ENCODE results near the gene TACO1. TPM values are rescaled to one million over a fixed set of nuclear protein-coding genes. Genes with fewer than 3 reads are reported as not detected.

Gene TACO1
- total and polyA plus RNA-seq, 2 of the 8 experiments (the other 6 are each of a cell fraction or from before 2014, with no cell fraction given): 19.1 to 23.6 TPM

DNA sequence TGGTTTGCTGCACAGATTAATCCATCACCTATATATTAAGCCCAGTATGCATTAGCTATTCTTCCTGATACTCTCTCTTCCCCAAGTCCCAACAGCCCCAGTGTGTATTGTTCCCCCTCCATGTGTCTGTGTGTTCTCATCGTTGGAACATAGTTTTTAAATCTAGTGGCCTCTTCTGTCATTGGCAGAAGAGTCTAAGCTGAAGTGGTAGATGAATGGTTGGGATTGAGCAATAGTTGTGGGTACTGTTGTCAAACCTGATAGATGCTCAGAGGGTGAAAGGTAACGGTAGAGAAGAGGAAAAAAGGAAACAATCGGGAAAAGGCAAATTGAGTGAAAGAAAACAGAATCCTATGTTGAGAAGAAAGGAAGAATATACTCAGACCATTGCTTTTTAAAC, 51.4 kb downstream of the TACO1 start:
- Histone ChIP-seq H3K18ac (ENCODE audit: extremely low read depth, low read length) (no peak overlapping the region), H4K8ac (ENCODE audit: extremely low read depth, insufficient read depth, low read length) (no peak overlapping the region), H3K4me2 (ENCODE audit: insufficient read depth in 1 of 2, low read depth in 2 of 2, low read length in 2 of 2) (no peak overlapping the region), H3K79me1 (ENCODE audit: low read depth, low read length) (no peaks in the 10 kb centered on the region; the same call in 1 of the 2 replicates), H2BK5ac (ENCODE audit: low read depth, low read length) (no peak overlapping the region), H3K4me1 (replicated peaks in 1 of 4; ENCODE audit: control insufficient read depth in 3 of 4, insufficient read depth in 4 of 4, low read length in 3 of 4) (peaks cover 0 to 9% (median 1%) of the 10 kb centered on the region in 4 experiments; a peak in 1 of 7 replicates), H2BK120ac (replicated peaks; ENCODE audit: low read depth, low read length) (no peak overlapping the region), H3K23ac (ENCODE audit: insufficient read length) (no peak overlapping the region), H3K79me2 (ENCODE audit: control insufficient read depth in 1 of 2, insufficient read depth in 2 of 2, low read length in 2 of 2) (no peaks in the 10 kb centered on the region), H2BK20ac (ENCODE audit: low read length) (no peak overlapping the region), H2AFZ (ENCODE audit: low read length) (no peak overlapping the region), H4K20me1 (replicated peaks in 1 of 2; ENCODE audit: control insufficient read depth in 1 of 2, insufficient read depth in 2 of 2, low read length in 2 of 2) (no peaks in the 10 kb centered on the region), H3K9me3 (ENCODE audit: insufficient read depth in 2 of 2, low read depth in 1 of 2, low read length in 1 of 2) (no peaks in the 10 kb centered on the region), H3K27me3 (replicated peaks in 1 of 4; ENCODE audit: control insufficient read depth in 3 of 4, extremely low read depth in 1 of 4, insufficient read depth in 3 of 4, low read length in 3 of 4) (no peaks in the 10 kb centered on the region), H3K4me3 (ENCODE audit: extremely low read depth in 1 of 4, insufficient read depth in 2 of 4, low read depth in 3 of 4, low read length in 4 of 4) (no peak overlapping the region), H3K14ac (ENCODE audit: insufficient read length) (no peak overlapping the region), H3K4ac (replicated peaks; ENCODE audit: insufficient read length, low read depth, low read length) (no peak overlapping the region), H3K27ac (ENCODE audit: low read depth, low read length) (no peak overlapping the region), H2BK15ac (ENCODE audit: low read length) (no peak overlapping the region), H3K56ac (replicated peaks; ENCODE audit: insufficient read length, low read depth, low read length) (no peak overlapping the region), H3K36me3 (ENCODE audit: control insufficient read depth in 2 of 4, insufficient read depth in 4 of 4, low read length in 3 of 4) (peaks cover 0 to 8% (median 4%) of the 10 kb centered on the region in 4 experiments; a peak in 5 of 8 replicates), H2AK5ac (ENCODE audit: low read depth, low read length) (no peak overlapping the region), H4K5ac (ENCODE audit: insufficient read length, low read depth, low read length) (no peak overlapping the region), H2BK12ac (ENCODE audit: low read depth, low read length) (no peak overlapping the region), H4K91ac (replicated peaks; ENCODE audit: insufficient read length, low read length) (no peak overlapping the region), H3K23me2 (ENCODE audit: low read depth, low read length) (no peaks in the 10 kb centered on the region), H3K9ac (replicated peaks in 1 of 4; ENCODE audit: extremely low read depth in 1 of 4, low read depth in 3 of 4, low read length in 3 of 4) (no peak overlapping the region)
- DNase-seq (ENCODE audit: low read depth in 1 of 2, low spot score in 2 of 2) (no peak), FAIRE-seq (no peak)
- CTCF ChIA-PET (ENCODE audit: partially characterized antibody): no interaction called here
- no peak for TF ChIP-seq RFX5 (IDR thresholded peaks at IDR 0.05; ENCODE audit: borderline replicate concordance, low read depth, low read length)
- no peak for TF ChIP-seq GABPA (IDR thresholded peaks at IDR 0.05; ENCODE audit: borderline replicate concordance, insufficient read depth, low read length)
- POLR2A ChIA-PET (ENCODE audit: partially characterized antibody): no interaction called here
- 89% methylated on average over 3 of the region's 3 CpGs; no CpG with 5 or more reads in 1 of the 2 experiments for WGBS, 2 experiments (ENCODE audit: extremely low coverage in 1 of 2, insufficient coverage in 1 of 2, insufficient read length in 1 of 2, insufficient replicate concordance in 2 of 2, low coverage in 1 of 2, low lambda C conversion rate in 2 of 2, missing lambda C conversion rate in 1 of 2)
